ENCODE measurements around the gene ADAMTS14. TPM values are rescaled to one million over a fixed set of nuclear protein-coding genes. Genes with fewer than 3 reads are reported as not detected.

The ADAMTS14 gene
- total RNA-seq, 4 donors from 2014 or later = 4.2 to 12.1 (median 7.4) TPM

GRCh38 chr10:70732569-70732968 is 60.3 kb downstream of the ADAMTS14 start:
- Histone ChIP-seq H3K36me3 (no peaks in the 10 kb centered on the region), H3K4me1 (no peaks in the 10 kb centered on the region), H3K4me3 (no peak overlapping the region), H3K27ac (no peak overlapping the region), H3K9me3 (no peaks in the 10 kb centered on the region), H3K27me3 (no peaks in the 10 kb centered on the region)
- no peak for DNase-seq (ENCODE audit: low spot score in 2 of 2)
- WGBS, 2 donors = 57 to 60% methylated on average over 4 of the region's 4 CpGs
- TF ChIP-seq POLR2A (IDR thresholded peaks at IDR 0.05) = no peak
- TF ChIP-seq, protein P1, sequence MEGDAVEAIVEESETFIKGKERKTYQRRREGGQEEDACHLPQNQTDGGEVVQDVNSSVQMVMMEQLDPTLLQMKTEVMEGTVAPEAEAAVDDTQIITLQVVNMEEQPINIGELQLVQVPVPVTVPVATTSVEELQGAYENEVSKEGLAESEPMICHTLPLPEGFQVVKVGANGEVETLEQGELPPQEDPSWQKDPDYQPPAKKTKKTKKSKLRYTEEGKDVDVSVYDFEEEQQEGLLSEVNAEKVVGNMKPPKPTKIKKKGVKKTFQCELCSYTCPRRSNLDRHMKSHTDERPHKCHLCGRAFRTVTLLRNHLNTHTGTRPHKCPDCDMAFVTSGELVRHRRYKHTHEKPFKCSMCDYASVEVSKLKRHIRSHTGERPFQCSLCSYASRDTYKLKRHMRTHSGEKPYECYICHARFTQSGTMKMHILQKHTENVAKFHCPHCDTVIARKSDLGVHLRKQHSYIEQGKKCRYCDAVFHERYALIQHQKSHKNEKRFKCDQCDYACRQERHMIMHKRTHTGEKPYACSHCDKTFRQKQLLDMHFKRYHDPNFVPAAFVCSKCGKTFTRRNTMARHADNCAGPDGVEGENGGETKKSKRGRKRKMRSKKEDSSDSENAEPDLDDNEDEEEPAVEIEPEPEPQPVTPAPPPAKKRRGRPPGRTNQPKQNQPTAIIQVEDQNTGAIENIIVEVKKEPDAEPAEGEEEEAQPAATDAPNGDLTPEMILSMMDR (IDR thresholded peaks at IDR 0.05) = no peak
- no peak for TF ChIP-seq EP300 (IDR thresholded peaks at IDR 0.05)

GRCh38 chr10:70733051-70733450 is 60.7 kb downstream of the ADAMTS14 start:
- 94 to 100% methylated on average over 1 of the region's 1 CpG for WGBS, 2 donors
- Histone ChIP-seq H3K4me3 (no peak overlapping the region), H3K36me3 (no peaks in the 10 kb centered on the region), H3K9me3 (no peaks in the 10 kb centered on the region), H3K4me1 (no peaks in the 10 kb centered on the region), H3K27me3 (no peaks in the 10 kb centered on the region), H3K27ac (no peak overlapping the region)
- TF ChIP-seq, protein P1 (IDR thresholded peaks at IDR 0.05) = no peak
- TF ChIP-seq POLR2A (IDR thresholded peaks at IDR 0.05) = no peak
- TF ChIP-seq EP300 (IDR thresholded peaks at IDR 0.05) = no peak
- no peak for DNase-seq (ENCODE audit: low spot score in 2 of 2)

DNA sequence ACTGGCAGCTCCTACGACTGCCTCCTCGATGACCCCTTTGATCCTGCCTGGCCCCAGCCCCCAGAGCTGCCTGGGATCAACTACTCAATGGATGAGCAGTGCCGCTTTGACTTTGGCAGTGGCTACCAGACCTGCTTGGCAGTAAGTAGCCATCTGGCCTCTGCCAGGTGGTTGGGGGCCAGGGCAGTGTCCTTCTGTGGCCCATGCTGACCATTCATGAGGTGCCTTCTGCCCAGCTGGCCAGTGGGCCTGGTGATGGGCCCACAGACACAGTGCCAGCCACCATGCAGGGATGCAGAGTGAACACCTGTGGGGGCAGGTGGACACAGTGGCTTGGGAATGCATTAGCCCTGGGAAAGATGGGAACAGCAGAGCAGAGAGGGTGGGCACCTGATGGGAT is 62.9 kb downstream of the ADAMTS14 start:
- TF ChIP-seq EP300 (IDR thresholded peaks at IDR 0.05) (no peak), POLR2A (IDR thresholded peaks at IDR 0.05) (no peak)
- TF ChIP-seq, protein P1 (IDR thresholded peaks at IDR 0.05) = no peak
- H3K4me1 ChIP-seq = peaks cover 0 to 6% (median 0%) of the 10 kb centered on the region in 4 donors
- no peak overlapping the region for H3K4me3 ChIP-seq
- H3K36me3 ChIP-seq = no peaks in the 10 kb centered on the region
- DNase-seq (ENCODE audit: low spot score in 2 of 2) = no peak
- H3K27ac ChIP-seq = no peak overlapping the region
- no peaks in the 10 kb centered on the region for H3K9me3 ChIP-seq
- no peaks in the 10 kb centered on the region for H3K27me3 ChIP-seq
- WGBS, 2 donors = 76 to 86% methylated on average over 2 to 3 of the region's 3 CpGs

DNA sequence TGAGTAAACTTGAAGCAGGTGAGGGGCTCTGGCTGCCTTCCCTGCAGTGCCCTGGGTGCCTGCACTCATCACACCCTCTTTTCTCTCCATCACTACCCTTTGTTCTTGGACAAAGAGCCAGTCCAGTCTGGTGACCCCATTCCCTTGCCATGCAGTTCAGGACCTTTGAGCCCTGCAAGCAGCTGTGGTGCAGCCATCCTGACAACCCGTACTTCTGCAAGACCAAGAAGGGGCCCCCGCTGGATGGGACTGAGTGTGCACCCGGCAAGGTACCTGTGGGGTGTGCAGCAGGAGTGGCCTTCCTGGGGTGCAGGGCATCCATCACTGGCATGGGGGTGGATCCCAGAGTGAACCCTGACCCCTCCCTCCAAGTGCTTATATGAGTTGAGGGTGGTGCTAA is 64.2 kb downstream of the ADAMTS14 start:
- TF ChIP-seq POLR2A (IDR thresholded peaks at IDR 0.05) (no peak), EP300 (IDR thresholded peaks at IDR 0.05) (no peak)
- TF ChIP-seq, protein P1 (IDR thresholded peaks at IDR 0.05) = no peak

GRCh38 chr10:70737250-70737649 is 64.9 kb downstream of the ADAMTS14 start:
- Histone ChIP-seq H3K9me3 (no peaks in the 10 kb centered on the region), H3K27me3 (no peaks in the 10 kb centered on the region), H3K4me1 (peaks cover 0 to 27% (median 4%) of the 10 kb centered on the region in 4 donors), H3K27ac (no peak overlapping the region), H3K4me3 (no peak overlapping the region), H3K36me3 (no peaks in the 10 kb centered on the region)
- WGBS, 2 donors = 72 to 84% methylated on average over 6 of the region's 6 CpGs
- TF ChIP-seq, protein P1 (IDR thresholded peaks at IDR 0.05) = no peak
- TF ChIP-seq POLR2A (IDR thresholded peaks at IDR 0.05) (no peak), EP300 (IDR thresholded peaks at IDR 0.05) (no peak)
- no peak for DNase-seq (ENCODE audit: low spot score in 2 of 2)

More for the DNA sequence above, 64.2 kb downstream of the ADAMTS14 start:
- no peaks in the 10 kb centered on the region for H3K9me3 ChIP-seq
- no peak overlapping the region for H3K4me3 ChIP-seq
- H3K27ac ChIP-seq = no peak overlapping the region
- 70 to 84% methylated on average over 2 to 3 of the region's 3 CpGs for WGBS, 2 donors
- peaks cover 0 to 20% (median 0%) of the 10 kb centered on the region in 4 donors for H3K4me1 ChIP-seq
- no peak for DNase-seq (ENCODE audit: low spot score in 2 of 2)
- no peaks in the 10 kb centered on the region for H3K36me3 ChIP-seq
- H3K27me3 ChIP-seq = no peaks in the 10 kb centered on the region

All from tibial nerve (tissue), 4 donors.